GM12891 (cell line): ENCODE results near the gene CSPG4.
"Not testable (repeated sequence)": the region's sequence is repeated elsewhere in the genome, so short reads cannot be mapped to it uniquely, and the experiment has no call there.

Source experiments
- DNase-seq: peaks from one replicate; pipeline ENCODE4 v3.0.0; 2011; ENCODE audit warnings: low spot score; ENCODE audit not compliant: insufficient read length
- FAIRE-seq: peaks from 2 replicates; lab custom pipeline; 2011; peaks lifted over from hg19 to GRCh38; lab: Jason Lieb, UNC
- PAX5 ChIP-seq: IDR thresholded peaks from 2 replicates; pipeline ENCODE4 v1.6.1; 2011; ENCODE audit warnings: low read length, moderate library complexity, mild to moderate bottlenecking; ENCODE audit not compliant: insufficient read depth, severe bottlenecking
- POLR2A ChIP-seq: IDR thresholded peaks from 2 replicates; pipeline ENCODE4 v1.6.1; 2011; ENCODE audit warnings: low read depth, low read length, control low read depth
- POLR2AphosphoS5 ChIP-seq: IDR thresholded peaks from 2 replicates; pipeline ENCODE4 v1.6.1; 2011; ENCODE audit warnings: low read depth, low read length, control low read depth
- POU2F2 ChIP-seq: IDR thresholded peaks from 2 replicates; pipeline ENCODE4 v1.6.1; 2011; ENCODE audit warnings: low read depth, mild to moderate bottlenecking, control low read depth, low read length, moderate library complexity
- SPI1 ChIP-seq: IDR thresholded peaks from 2 replicates; pipeline ENCODE4 v1.6.1; 2011; ENCODE audit warnings: low read depth, low read length, control low read depth
- TAF1 ChIP-seq: IDR thresholded peaks from 2 replicates; pipeline ENCODE4 v1.6.1; 2011; ENCODE audit warnings: low read depth, low read length, control low read depth

The CSPG4 gene

DNA sequence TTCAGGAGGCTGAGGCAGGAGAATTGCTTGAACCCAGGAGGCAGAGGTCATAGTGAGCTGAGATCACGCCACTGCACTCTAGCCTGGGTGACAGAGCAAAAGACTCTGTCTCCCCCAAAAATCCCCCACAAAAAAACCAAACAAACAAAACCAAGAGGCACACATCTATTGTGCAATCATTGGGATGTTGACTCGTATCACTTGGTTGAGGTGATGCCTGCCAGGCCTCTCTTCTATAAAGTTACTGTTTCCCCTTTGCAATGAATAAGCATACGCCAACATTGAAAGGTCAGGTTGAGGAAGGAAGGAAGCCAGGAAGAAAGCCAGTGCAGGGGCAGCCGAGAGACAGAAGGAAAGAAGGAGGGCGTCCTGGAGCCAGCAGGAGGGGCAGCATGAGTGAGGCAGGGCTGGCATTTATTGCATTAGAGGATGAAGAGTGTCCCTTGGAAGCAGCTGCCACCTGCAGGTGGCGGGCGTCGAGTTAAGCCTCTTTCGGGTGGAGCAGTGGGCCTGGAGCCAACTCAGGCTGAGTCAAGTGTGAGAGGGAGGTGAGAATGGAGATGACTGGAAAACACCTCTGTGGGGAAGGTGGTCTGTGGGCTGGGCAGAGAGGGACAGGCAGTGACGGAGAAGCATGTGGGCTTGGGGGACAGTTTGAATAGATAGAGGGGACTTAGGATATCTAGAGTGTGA lies 8.3 kb upstream of the CSPG4 start:
- TF ChIP-seq TAF1 (no peak), POLR2AphosphoS5 (no peak), PAX5 (no peak), POLR2A (no peak), SPI1 (no peak), POU2F2 (no peak)
- no peak for DNase-seq
- no peak for FAIRE-seq

DNA sequence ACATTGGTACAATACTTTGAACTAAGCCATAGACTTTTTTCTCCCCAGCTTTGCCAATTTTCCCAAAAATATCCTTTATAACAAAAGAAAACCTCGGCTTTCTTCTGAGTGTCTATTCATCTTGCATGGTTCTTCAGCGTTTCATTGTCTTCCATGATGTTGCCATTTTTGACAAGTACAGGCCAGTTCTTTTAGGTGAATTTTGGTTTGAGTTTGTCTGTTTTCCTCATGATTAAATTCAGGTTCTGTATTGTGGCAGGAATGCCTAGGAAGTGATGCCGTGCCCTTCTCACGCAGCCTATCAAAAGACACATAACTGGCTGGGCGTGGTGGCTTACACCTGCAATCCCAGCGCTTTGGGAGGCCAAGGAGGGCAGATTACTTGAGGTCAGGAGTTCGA lies 7.6 kb upstream of the CSPG4 start:
- FAIRE-seq (no peak), DNase-seq (no peak)
- TF ChIP-seq POLR2AphosphoS5 = no peak
- TF ChIP-seq POLR2A = no peak
- TF ChIP-seq POU2F2 = no peak
- no peak for TF ChIP-seq TAF1
- TF ChIP-seq SPI1 = no peak
- no peak for TF ChIP-seq PAX5

DNA sequence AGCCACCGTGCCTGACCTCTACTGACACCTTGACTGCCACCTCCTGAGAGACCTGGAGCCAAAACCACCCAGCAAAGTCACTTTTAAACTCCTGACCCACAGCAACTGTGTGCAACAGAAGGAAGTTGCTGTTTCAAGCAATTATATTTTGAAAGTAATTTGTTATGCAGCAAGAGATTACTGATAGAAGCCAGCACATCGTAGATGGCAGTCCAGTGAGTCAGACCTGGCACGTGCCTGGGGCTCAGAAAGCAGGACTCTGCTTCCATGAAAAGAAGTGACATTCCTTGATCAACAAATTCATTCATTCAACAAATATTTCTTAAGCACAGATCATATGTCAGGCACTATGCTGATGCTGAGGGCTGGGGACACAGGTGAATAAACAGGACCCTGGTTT lies 5.7 kb upstream of the CSPG4 start:
- FAIRE-seq = no peak
- no peak for DNase-seq
- TF ChIP-seq SPI1 (no peak), TAF1 (no peak), POLR2A (no peak)

DNA sequence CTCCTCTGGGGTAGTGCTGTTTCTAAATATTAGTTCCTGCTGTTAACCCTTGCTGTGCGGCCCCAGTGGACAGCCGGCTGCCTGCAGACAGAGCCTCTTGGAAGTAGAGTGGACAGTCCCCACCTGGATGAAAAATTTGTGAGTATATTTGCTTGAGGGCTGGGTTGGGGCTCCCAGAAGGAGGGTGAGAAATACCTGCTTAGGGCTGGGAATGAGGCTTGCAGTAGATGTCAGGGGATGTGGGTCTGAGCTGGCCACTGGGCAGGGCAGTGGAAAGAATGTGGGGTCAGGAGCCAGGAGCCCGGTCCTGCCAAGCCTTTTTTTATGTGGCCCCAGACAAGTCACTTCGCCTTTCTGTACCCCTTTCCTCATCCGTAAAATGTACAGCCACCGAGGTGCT lies 4.4 kb upstream of the CSPG4 start:
- not testable (repeated sequence) for FAIRE-seq, DNase-seq

DNA sequence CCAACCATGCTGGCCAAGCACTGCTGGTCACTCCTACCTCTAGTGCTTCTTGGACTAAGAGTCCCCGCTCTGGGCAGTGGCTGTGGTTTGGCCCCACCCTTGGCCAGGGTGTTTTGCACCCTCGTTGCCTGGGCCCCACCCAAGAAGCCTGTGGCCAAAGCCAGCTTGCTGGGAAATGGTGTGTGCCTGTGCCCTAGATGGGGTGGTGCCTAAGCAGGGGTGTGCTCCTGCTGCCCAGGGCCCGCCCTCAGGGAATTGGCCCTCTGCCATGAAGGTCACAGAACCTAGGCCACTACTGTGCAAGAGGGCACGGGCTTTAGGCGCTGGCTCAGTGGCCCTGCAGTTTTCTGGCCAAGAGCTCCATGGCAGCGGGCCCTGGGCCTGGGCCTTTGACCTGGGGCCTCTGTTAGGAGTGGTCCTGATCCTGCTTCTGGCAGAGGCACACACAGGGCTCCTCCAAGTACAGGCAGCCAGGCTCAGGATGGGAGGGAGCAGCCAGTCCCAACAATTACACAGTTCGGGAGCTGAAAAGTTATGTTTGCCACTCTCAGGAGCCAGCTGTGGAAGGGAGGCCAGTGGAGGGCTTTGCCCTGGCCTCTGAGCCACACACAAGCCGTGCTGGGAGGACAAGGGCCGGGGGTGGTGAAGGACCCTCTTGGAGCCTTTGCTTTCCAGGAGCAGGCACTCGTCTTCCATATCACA lies 3.8 kb upstream of the CSPG4 start:
- not testable (repeated sequence) for DNase-seq, FAIRE-seq

DNA sequence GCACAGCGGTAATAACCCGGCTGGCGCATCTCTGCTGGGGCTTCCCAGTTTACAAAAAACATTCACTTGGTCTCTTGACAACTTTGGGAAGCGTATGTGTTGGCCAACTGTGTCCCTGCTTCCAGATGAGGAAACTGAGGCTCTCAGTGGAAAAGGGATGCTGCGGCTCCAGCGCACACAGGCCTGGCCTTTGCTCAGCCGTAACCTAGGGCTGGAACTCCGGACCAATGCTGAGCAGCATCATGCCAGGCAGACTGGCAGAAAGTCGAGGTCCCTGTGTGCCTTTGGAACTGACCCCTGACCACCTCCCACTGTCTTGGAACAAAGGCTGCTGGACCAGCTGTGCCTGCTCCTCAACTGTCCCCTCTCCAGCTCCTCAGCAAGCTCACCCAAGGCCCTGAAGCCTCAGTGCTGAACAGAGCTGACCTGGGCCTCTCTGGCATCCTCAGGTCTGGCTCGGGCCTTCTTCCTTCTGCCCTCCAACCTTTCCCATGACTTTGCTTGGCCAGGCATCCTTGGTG lies 2.7 kb upstream of the CSPG4 start:
- not testable (repeated sequence) for FAIRE-seq, DNase-seq

DNA sequence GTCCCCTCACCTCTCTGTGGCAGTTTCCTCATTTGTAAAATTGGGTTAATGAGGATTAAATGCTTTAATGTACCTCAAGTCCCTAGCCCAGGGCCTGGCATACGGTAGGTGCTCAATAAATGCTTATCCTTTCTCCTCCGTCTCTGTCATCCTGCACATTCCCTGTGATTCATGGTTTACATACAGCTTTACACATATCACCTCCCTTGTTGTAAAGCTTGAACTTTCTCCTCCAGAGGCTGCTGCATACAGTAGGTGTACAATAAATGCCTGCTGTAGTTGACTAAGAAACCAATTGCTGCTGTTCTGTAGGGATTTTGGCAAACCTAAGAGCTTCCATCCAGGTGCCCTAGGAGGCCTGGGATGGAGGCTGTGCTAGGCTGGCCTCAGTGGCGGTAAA lies 1.5 kb upstream of the CSPG4 start:
- FAIRE-seq (no peak), DNase-seq (no peak)
- TF ChIP-seq TAF1 = no peak
- no peak for TF ChIP-seq SPI1
- TF ChIP-seq POU2F2 = no peak
- no peak for TF ChIP-seq POLR2A
- no peak for TF ChIP-seq PAX5
- no peak for TF ChIP-seq POLR2AphosphoS5

DNA sequence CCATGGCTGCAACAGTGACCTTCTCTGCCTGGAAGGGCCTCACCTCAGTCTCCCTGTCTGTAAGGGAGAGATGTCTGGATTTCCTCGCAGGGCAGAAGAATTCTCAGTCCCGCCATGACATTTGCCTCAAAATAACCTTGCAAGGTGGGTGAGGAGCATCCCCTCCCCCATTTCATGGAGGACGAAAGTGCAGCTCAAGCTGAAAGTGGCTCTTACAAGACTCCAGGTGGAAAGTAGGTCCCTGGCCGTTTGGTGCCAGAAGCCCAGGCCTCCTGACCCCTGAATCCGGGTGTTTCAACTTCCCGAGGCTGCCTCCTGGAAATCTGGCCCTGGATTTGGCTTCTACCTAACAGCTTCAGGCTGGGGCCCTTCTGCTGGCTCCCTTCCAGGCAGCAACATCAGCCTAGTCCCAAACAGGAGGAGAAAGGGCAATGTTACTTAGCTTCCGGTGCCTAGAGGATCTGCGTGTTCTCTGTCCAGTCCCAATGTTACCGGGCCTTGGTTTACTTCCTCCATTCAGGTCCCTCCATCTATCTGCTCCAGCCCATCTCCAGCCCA lies 769 bp upstream of the CSPG4 start:
- FAIRE-seq = no peak
- no peak for DNase-seq
- TF ChIP-seq POLR2A (no peak), POLR2AphosphoS5 (no peak), SPI1 (no peak), TAF1 (no peak), PAX5 (no peak), POU2F2 (no peak)

DNA sequence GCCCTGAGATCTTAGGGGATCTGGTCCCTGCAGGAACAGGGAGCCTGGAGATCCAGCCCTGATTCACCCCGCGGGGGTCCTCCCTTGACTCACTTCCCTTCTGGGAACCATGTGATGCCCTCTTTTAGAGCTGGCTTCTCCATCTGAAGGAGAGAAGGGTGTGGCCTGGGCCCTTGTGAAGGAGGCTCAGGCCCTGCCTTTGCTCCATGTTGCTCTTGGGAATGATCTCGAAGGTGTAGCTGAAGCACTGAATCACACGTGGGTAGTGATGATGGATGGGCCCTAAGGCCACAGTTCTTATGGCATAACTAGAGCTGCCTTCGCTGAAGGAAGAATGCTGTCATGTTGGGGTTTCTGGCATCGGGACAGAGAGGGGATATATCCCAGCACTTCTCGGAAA lies 1.2 kb downstream of the CSPG4 start:
- not testable (repeated sequence) for FAIRE-seq, DNase-seq

DNA sequence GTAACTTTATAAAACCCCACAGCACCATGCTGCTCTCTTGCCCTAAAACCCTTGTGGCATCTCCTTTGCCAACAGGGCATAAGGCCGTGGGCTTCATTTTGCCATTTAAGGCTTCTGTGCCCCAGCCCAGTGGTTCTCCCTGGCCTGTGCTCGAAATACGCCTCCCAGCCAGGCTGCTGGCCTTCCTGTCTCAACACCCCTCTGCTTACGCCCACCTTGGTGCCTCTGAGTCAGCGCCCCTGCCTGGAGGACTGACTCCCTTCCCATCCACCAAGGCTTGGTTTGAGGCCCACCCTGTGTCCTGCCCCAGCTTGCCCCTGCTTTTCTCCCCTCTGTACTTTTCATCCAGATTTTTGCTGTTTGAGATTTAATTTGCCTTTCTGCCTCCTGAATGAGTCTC lies 1.8 kb downstream of the CSPG4 start:
- DNase-seq = not testable (repeated sequence)
- peak; percentile 9 for FAIRE-seq

DNA sequence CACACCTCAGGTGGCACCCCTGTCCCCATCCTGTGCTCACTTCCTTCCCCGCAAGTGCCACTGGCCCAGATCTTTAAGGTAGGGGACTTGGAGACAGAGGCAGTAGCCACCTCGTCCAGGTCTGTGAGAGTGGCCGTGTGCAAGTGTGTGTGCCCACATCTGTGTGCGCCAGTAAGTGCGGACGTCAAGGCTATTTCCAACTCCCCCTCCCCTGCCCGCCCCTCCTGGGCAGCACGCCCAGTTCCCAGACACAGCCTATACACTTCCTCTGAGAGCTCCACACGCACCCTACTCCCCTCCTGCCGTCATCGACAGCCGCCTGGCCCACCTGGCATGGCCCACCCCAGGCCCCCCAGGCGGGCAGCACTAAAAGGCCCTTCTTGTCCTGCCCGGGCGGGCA lies 3.2 kb downstream of the CSPG4 start:
- not testable (repeated sequence) for DNase-seq, FAIRE-seq

DNA sequence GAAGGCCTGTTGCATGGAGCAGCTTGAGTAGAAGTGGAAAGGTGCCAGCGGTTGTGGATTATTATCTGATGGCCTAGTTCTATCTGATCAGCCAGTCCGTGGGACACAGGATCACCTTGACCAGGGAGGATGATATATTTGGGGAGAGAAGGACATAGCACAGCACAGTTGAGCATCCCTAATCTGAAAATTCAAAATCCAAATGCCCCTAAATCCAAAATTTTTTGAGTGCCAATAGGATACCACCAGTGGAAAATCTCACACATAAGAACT lies 6.0 kb downstream of the CSPG4 start:
- no peak for TF ChIP-seq TAF1
- no peak for TF ChIP-seq SPI1
- no peak for TF ChIP-seq PAX5
- TF ChIP-seq POU2F2 = no peak
- TF ChIP-seq POLR2AphosphoS5 = no peak
- TF ChIP-seq POLR2A = no peak
- FAIRE-seq (no peak), DNase-seq (no peak)
